Stimulated activated CD8-positive, alpha-beta memory T cell treated with anti-CD3 and anti-CD28 coated beads, Interleukin-12 subunit alpha, Interleukin-12 subunit beta, amount 100 ng/mL, for 1 hour (primary cell): ENCODE results near the gene CFTR.

Source experiments
- DNase-seq: peaks from one replicate; pipeline ENCODE4 v3.0.0-alpha.2; 2020; ENCODE audit warnings: low read depth

CFTR gene

DNA sequence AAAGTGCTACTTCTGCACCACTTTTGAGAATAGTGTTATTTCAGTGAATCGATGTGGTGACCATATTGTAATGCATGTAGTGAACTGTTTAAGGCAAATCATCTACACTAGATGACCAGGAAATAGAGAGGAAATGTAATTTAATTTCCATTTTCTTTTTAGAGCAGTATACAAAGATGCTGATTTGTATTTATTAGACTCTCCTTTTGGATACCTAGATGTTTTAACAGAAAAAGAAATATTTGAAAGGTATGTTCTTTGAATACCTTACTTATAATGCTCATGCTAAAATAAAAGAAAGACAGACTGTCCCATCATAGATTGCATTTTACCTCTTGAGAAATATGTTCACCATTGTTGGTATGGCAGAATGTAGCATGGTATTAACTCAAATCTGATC, 110.4 kb downstream of the CFTR start:
- no peak for DNase-seq

- no peak for DNase-seq
Observed at GRCh38 chr7:117592011-117592635, 112.3 kb downstream of the CFTR start.

- no peak for DNase-seq
Observed at GRCh38 chr7:117596134-117596533, 116.3 kb downstream of the CFTR start.

DNA sequence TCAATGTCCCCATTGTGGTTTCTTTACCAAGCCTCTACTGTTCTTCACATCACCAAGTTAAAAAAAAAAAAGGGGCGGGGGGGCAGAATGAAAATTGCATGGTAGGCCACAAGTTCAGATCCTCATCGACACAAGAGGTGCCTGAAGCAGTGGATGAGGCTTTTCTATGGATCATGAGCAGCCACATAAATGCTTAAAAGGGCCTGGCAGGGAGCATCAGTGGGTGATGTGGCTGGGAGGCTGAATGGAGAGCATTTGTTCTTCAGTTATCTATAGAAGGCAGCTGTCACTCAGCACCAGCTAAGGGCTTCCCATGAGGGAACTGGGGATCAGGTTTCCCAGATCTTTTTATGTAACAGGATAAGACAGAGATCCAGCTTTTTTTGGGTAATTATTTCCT, 117.9 kb downstream of the CFTR start:
- DNase-seq: no peak

- no peak for DNase-seq
Observed at GRCh38 chr7:117600911-117601310, 121.1 kb downstream of the CFTR start.

DNA sequence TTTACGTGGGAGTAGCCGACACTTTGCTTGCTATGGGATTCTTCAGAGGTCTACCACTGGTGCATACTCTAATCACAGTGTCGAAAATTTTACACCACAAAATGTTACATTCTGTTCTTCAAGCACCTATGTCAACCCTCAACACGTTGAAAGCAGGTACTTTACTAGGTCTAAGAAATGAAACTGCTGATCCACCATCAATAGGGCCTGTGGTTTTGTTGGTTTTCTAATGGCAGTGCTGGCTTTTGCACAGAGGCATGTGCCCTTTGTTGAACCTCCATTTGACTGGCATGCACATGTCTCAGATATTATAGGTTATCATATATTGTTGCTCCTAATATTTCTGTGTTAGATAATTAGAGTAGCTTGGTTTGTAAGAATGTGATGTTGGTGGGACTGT, 123.8 kb downstream of the CFTR start:
- DNase-seq: no peak

DNA sequence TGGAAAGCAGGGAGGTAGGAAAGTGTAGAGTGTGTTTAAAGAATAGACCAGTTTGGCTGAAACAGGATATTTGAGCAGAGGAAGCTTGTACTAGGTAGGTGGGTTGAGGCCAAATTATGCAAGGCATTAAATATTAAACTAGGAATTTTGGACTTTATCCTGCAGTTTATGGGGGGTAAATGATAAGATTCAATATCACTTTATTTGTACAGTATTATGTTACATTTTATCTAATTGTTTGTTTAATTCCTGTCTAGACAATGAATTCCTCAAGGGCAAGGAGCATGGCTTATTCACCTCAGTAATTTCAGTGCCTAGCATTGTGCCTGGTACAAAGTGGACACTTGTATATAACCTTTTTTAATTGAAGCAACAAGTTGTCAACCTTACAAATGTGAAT, 125.9 kb downstream of the CFTR start:
- no peak for DNase-seq

GRCh38 chr7:117606132-117606531, 126.3 kb downstream of the CFTR start:
- no peak for DNase-seq

GRCh38 chr7:117610396-117610795, 130.6 kb downstream of the CFTR start:
- no peak for DNase-seq

- no peak for DNase-seq
Observed at GRCh38 chr7:117612637-117613036, 132.8 kb downstream of the CFTR start.

GRCh38 chr7:117616694-117617093, 136.9 kb downstream of the CFTR start:
- no peak for DNase-seq

DNA sequence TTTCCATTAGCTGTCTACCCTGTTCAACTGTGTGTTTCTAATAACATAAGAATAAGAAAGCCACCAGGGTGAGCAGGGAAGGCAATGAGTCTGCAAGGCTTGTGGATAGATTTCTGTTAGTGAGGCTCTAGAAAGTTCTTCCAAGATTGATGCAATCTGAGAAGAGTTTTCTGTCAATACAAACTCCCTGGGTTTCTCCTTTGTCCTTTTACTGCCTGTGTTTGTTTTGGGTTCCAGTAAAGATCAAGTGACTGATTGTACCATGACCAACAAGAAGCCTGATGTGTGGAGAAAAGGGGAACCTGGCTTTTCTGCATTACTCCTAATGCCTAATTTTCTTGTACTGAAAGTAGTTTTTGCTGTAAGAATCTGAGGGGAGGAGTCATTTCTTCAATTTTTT, 139.9 kb downstream of the CFTR start:
- no peak for DNase-seq

GRCh38 chr7:117621075-117621618, 141.3 kb downstream of the CFTR start:
- no peak for DNase-seq

- DNase-seq: no peak
Observed at GRCh38 chr7:117623606-117624005, 143.8 kb downstream of the CFTR start.

GRCh38 chr7:117630501-117630900, 150.7 kb downstream of the CFTR start:
- DNase-seq: no peak

GRCh38 chr7:117630907-117631564, 151.2 kb downstream of the CFTR start:
- DNase-seq: no peak

- DNase-seq: no peak
Observed at GRCh38 chr7:117631652-117632051, 151.8 kb downstream of the CFTR start.

- no peak for DNase-seq
Observed at GRCh38 chr7:117637937-117638336, 158.1 kb downstream of the CFTR start.

DNA sequence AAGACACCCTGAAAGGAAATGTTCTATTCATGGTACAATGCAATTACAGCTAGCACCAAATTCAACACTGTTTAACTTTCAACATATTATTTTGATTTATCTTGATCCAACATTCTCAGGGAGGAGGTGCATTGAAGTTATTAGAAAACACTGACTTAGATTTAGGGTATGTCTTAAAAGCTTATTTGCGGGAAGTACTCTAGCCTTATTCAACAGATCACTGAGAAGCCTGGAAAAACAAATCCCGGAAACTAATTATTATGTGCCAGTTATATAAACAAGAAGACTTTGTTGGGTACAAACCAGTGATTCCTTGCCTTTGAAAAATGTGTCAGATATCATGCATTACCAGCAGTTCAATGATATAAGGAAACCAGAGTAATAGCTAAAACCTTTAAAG, 160.1 kb downstream of the CFTR start:
- DNase-seq: no peak

DNA sequence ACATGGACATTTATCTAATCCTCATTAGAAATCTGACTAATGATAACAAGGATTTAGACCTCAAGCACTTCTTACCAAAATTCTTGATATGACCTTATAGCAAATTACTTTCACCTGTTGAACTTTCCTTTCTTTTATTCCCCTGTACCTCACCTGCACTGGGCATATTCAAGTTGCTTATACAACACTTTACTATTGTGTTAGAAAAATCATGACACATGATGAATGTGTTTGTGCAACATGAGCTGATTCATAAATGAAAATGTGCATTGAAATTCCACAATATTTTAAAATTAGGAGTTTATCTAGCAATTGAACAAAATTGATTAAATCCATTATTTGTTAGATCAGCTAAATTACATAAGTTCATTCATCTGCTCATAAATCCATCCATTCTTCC, 160.6 kb downstream of the CFTR start:
- no peak for DNase-seq

GRCh38 chr7:117645481-117646165, 165.8 kb downstream of the CFTR start:
- no peak for DNase-seq

GRCh38 chr7:117648203-117648866, 168.5 kb downstream of the CFTR start:
- DNase-seq: no peak
